ENCODE measurements around the gene SMAGP. TPM values are rescaled to one million over a fixed set of nuclear protein-coding genes. Genes with fewer than 3 reads are reported as not detected.
A peak's percentile ranks its signal among the peaks of the same experiment; 100 is the strongest.
"Not testable (repeated sequence)": the region's sequence is repeated elsewhere in the genome, so short reads cannot be mapped to it uniquely, and the experiment has no call there.

Gene SMAGP
- 1 to 10 TPM in 1 of 2 experiments, under 1 TPM in 1; 0.64 to 1.3 TPM for total RNA-seq

- DNase-seq: peak; percentile 67
- H3K4me1 Mint-ChIP-seq: peaks cover 23% of the 10 kb centered on the region
- H3K27ac Mint-ChIP-seq: peak within 1 kb of the TSS; percentile 31
- peaks cover 2% of the 10 kb centered on the region for H3K9me3 Mint-ChIP-seq
- peaks cover 11% of the 10 kb centered on the region for H3K27me3 Mint-ChIP-seq
- H3K4me3 Mint-ChIP-seq: peak within 1 kb of the TSS; percentile 81
- H3K36me3 Mint-ChIP-seq: peaks cover 3% of the 10 kb centered on the region
Observed at GRCh38 chr12:51270067-51270950, at the start of gene SMAGP. TSS of gene SMAGP (minus strand) at chr12:51270415. CDS start at chr12:51269278, 1,137 bp downstream.

GRCh38 chr12:51318846-51319599, 48.8 kb upstream of the SMAGP start:
- peak overlapping the region; percentile 27 for H3K4me3 Mint-ChIP-seq
- H3K36me3 Mint-ChIP-seq: peaks cover 42% of the 10 kb centered on the region
- no peak for DNase-seq
- H3K27me3 Mint-ChIP-seq: no peaks in the 10 kb centered on the region
- peak overlapping the region; percentile 78 for H3K27ac Mint-ChIP-seq
- H3K9me3 Mint-ChIP-seq: no peaks in the 10 kb centered on the region
- H3K4me1 Mint-ChIP-seq: peaks cover 59% of the 10 kb centered on the region

DNA sequence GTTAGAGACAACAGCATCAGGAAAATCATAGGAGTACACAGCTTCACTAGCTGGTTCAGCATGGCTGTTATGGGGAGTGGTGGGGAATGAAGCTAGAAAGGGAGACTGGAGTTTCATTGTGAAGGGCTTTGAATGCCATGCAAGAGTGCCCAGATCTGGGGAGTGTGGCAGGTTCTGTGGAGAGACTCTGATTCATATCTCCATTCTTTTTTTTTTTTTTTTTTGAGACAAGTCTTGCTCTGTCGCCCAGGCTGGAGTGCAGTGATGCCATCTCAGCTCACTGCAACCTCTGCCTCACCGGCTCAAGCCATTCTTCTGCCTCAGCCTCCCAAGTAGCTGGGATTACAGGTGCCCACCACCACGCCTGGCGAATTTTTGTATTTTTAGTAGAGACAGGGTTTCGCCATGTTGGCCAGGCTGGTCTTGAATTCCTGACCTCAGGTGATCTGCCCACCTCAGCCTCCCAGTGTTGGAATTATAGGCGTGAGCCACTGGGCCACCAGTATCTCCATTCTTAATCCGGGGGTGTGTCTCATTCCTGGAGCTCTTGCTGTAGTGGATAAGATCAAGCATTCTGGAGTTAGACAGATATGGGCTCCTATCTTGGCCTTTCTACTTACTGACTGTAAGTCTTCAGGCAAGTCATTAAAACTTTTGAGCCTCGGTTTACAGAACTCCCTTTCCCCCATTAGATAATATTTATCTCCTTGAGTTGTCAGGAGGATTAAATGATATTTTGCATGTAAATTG, 48.0 kb upstream of the SMAGP start:
- H3K36me3 Mint-ChIP-seq: peaks cover 41% of the 10 kb centered on the region
- H3K27me3 Mint-ChIP-seq, H3K9me3 Mint-ChIP-seq, DNase-seq, H3K4me3 Mint-ChIP-seq: not testable (repeated sequence)
- H3K4me1 Mint-ChIP-seq: peaks cover 60% of the 10 kb centered on the region
- peak overlapping the region; percentile 78 for H3K27ac Mint-ChIP-seq

DNA sequence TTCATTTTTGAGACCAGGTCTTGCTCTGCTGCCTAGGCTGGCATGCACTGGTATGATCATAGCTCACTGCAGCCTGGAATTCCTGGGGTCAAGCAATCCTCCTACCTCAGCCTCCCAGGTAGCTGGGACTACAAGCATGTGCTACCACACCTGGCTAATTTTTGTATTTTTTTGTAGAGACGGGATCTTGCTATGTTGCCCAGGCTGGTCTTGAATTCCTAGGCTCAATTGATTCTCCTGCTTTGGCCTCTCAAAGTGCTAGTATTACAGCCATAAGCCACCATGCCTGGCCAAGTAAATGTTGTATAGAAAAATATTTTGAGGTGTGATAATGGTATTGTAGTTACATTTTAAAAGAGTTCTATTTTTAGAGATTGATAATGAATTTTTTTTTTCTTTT, 41.2 kb upstream of the SMAGP start:
- Mint-ChIP-seq H3K27ac (no peak overlapping the region), H3K27me3 (no peaks in the 10 kb centered on the region), H3K4me1 (peaks cover 46% of the 10 kb centered on the region), H3K36me3 (peaks cover 37% of the 10 kb centered on the region), H3K9me3 (no peaks in the 10 kb centered on the region), H3K4me3 (no peak overlapping the region)
- DNase-seq: no peak

DNA sequence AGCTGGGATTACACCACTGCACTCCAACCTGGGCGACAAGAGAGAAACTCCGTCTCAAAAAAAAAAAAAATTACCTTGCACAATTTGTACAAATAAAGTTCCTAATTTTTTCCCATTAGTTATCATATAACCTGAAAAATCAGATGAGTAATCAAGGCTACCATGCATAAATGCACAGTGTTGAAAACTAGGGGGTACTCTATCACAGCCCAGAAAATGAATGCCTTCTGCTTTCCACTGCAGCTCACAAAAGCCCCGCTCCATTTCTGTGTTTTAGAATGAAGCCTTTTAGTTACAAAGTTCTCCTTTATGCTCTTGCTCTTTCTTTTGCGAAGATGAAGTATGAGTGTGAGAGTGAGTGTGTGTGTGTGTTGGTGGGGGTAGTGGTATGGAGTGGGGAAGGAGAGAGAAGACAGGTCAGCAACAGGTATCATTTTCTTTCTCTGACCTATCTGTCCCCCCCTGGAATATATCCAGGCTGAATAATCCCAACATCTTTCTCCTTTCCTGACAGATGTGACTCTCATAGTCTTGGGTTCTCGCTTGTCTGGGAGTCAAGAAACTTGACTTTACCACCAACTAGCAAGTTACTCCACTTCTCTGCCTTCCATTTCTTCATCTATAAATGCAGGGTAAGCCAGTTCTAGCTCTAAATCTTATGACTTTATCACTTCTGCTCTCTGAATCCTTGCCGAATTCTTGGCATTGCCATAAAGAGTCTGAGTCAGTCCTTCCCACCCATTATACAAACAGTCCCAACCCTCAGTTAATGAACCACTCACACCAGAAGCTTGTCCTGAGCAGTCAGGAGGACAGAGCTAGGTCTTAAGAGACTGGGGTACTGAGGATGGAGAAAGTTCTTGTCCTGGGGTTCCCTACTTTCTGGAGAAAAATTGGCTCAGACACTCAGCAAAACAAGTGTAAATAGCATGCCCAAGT, 37.7 kb upstream of the SMAGP start:
- Mint-ChIP-seq H3K27ac (peak overlapping the region; percentile 8), H3K27me3 (no peaks in the 10 kb centered on the region), H3K36me3 (peaks cover 38% of the 10 kb centered on the region), H3K4me1 (peaks cover 47% of the 10 kb centered on the region), H3K4me3 (no peak overlapping the region), H3K9me3 (no peaks in the 10 kb centered on the region)
- DNase-seq: no peak

GRCh38 chr12:51306507-51306906, 36.3 kb upstream of the SMAGP start:
- Mint-ChIP-seq H3K36me3 (peaks cover 35% of the 10 kb centered on the region), H3K27me3 (no peaks in the 10 kb centered on the region), H3K9me3 (no peaks in the 10 kb centered on the region), H3K4me1 (peaks cover 45% of the 10 kb centered on the region), H3K4me3 (no peak overlapping the region), H3K27ac (no peak overlapping the region)
- DNase-seq: no peak

DNA sequence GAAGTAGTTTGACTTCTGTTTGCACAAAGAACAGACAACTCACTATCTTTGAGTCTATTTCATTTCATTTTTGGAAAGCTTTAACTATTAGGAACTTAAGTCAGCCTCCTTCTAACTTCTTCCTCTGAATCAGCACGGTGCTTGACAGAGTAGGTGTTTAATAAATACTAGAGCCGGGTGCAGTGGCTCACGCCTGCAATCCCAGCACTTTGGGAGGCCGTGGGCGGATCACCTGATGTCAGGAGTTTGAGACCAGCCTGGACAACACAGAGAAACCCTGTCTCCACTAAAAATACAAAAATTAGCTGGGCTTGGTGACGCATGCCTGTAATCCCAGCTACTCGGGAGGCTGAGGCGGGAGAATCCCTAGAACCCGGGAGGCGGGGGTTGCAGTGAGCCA, 30.6 kb upstream of the SMAGP start:
- DNase-seq, H3K9me3 Mint-ChIP-seq, H3K4me3 Mint-ChIP-seq, H3K27ac Mint-ChIP-seq, H3K27me3 Mint-ChIP-seq: not testable (repeated sequence)
- Mint-ChIP-seq H3K4me1 (peaks cover 10% of the 10 kb centered on the region), H3K36me3 (peaks cover 15% of the 10 kb centered on the region)

DNA sequence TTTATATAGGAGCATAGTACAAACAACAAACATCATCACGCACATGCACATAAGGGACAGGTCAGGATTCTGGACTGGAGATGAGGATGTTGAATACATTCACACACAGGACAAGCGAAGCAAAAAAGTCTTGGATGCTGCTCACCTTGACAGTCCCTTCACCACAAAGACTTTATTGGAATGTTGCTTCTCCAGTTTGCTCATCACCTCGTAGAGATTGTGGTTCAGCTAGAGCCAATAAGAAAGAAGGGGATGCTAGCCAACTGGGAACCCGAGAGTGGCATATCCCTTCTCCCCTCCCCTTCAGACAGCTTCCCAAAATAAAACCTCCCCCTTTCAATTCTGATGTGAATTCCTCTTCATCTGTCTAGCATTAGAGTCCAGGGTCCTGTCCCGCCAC, 25.4 kb upstream of the SMAGP start:
- H3K4me1 Mint-ChIP-seq: peaks cover 24% of the 10 kb centered on the region
- H3K36me3 Mint-ChIP-seq: peaks cover 26% of the 10 kb centered on the region
- DNase-seq: no peak
- H3K27me3 Mint-ChIP-seq: no peaks in the 10 kb centered on the region
- H3K27ac Mint-ChIP-seq: no peak overlapping the region
- no peak overlapping the region for H3K4me3 Mint-ChIP-seq
- no peaks in the 10 kb centered on the region for H3K9me3 Mint-ChIP-seq

DNA sequence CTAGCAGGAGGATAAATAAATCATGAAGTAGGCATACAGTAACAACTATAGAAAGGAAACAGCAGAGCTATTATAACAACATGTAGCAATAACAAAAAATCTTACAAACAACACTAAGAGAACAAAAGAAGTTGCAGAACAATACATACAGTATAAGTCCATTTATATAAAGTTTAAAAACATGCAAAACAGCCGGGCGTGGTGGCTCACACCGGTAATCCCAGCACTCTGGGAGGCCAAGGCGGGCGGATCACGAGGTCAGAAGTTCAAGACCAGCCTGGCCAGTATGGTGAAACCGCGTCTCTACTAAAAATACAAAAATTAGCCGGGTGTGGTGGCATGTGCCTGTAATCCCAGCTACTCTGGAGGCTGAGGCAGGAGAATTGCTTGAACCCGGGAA, 23.9 kb upstream of the SMAGP start:
- H3K4me1 Mint-ChIP-seq: peaks cover 26% of the 10 kb centered on the region
- H3K27ac Mint-ChIP-seq: peak overlapping the region; percentile 79
- peaks cover 30% of the 10 kb centered on the region for H3K36me3 Mint-ChIP-seq
- not testable (repeated sequence) for H3K27me3 Mint-ChIP-seq, H3K4me3 Mint-ChIP-seq, H3K9me3 Mint-ChIP-seq, DNase-seq

DNA sequence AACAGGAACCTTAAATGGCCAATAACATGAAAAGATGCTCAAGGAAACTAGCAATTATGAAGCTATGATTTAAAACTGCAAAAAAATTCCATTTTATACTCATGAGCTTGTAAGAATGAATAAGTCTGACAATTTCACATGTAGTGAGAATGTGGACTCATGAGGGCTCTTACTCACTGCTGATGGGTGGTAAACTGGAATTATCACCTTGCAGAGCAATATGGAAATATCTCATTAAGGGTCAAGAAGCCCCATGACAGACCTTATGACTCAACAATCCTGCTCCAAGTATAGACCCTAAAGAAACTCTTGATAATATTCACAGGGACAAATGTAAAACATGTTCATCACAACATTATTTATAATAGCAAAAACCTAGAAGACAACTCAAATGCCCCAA, 23.5 kb upstream of the SMAGP start:
- Mint-ChIP-seq H3K27me3 (no peaks in the 10 kb centered on the region), H3K4me1 (peaks cover 26% of the 10 kb centered on the region), H3K36me3 (peaks cover 30% of the 10 kb centered on the region), H3K4me3 (no peak overlapping the region), H3K9me3 (no peaks in the 10 kb centered on the region), H3K27ac (peak overlapping the region; percentile 79)
- DNase-seq: no peak

DNA sequence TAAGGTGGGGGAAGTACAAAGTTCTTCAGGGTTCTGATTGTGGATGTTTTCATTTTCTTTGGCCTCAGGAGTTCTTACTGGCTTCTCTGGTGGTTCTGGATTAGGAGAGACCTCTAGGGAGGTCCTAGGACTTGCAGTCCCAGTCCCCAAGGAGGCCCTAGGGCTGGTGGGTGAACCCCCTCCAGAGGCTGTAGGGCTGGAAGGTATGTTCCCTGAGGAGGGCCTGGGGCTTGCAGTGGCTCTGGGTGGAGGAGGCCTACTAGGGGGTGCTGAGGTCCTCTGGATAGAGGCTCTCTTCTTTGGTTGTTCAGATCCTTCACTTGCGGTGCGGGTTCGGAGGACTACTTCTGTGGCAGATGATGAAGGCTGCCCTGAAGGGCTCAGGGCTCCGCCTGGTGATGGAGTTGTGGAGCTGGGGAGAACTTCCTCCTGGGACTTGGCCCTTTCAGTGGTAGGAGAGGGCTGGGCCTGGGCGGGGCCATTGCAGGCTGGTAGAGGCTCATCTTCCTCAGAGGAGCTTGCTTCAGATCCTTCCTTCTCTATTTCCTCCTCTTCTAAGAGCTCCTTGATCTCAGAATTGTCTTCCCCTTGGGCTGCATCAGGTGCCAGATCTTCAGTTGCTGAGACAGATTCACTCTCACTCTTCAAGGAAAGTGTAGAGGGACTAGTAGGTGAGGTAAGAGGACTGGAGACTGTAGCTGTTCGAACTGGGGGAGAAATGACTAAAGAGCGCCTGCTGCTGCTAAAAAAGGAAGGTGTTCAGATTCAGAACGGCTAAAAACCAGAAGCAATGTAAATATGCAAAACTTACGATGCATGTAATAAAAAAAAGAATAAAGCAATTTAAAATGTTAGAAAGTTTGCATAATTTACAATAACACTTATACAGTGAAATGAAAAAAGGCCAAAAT, 21.6 kb upstream of the SMAGP start:
- DNase-seq, H3K4me3 Mint-ChIP-seq, H3K27me3 Mint-ChIP-seq, H3K9me3 Mint-ChIP-seq: not testable (repeated sequence)
- peaks cover 30% of the 10 kb centered on the region for H3K36me3 Mint-ChIP-seq
- peak overlapping the region; percentile 21 for H3K27ac Mint-ChIP-seq
- peaks cover 26% of the 10 kb centered on the region for H3K4me1 Mint-ChIP-seq

- H3K9me3 Mint-ChIP-seq: no peaks in the 10 kb centered on the region
- H3K36me3 Mint-ChIP-seq: peaks cover 14% of the 10 kb centered on the region
- H3K27ac Mint-ChIP-seq: peak overlapping the region; percentile 36
- no peak overlapping the region for H3K4me3 Mint-ChIP-seq
- no peaks in the 10 kb centered on the region for H3K27me3 Mint-ChIP-seq
- DNase-seq: no peak
- peaks cover 10% of the 10 kb centered on the region for H3K4me1 Mint-ChIP-seq
Observed at GRCh38 chr12:51285843-51286242, 15.6 kb upstream of the SMAGP start.

DNA sequence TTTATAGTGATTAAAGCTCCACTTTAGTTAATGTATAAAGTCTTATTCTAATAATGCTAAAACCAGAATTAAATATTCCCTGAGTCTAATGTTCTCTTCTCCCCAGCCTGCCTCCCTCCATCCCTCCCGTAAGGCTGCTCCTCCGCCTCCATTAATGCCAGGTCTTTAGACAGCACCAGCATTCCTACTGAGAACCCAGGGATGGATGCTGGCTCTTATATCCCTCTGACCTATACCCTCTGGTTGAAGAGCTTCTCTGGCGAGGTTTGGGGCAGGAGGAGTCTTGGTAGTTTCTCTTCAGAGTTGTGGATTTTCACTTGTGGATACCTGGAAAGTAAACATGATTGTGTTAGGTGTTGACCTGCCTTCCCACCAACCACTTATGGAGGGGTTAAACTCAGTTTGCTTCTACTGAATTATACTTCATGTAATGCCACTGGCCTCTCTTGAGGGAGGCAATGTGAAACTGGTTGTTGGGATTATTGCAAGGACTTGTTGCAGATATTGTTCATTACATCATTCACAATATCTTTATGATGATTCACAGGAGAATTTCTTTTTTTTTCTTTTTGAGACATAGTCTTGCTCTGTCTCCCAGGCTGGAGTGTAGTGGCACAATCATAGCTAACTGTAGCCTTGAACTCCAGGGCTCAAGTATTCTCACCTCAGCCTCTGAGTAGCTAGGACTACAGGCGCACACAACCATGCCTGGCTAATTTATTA, 11.1 kb upstream of the SMAGP start:
- peak overlapping the region; percentile 58 for H3K27ac Mint-ChIP-seq
- no peaks in the 10 kb centered on the region for H3K9me3 Mint-ChIP-seq
- peaks cover 13% of the 10 kb centered on the region for H3K4me1 Mint-ChIP-seq
- no peak overlapping the region for H3K4me3 Mint-ChIP-seq
- H3K36me3 Mint-ChIP-seq: peaks cover 11% of the 10 kb centered on the region
- no peaks in the 10 kb centered on the region for H3K27me3 Mint-ChIP-seq
- no peak for DNase-seq

Data from activated naive CD8-positive, alpha-beta T cell treated with anti-CD3 and anti-CD28 coated beads for 36 hours (primary cell).